ENCODE data around the gene RASGRP3. TPM values are rescaled to one million over a fixed set of nuclear protein-coding genes. Genes with fewer than 3 reads are reported as not detected.

Gene RASGRP3
- total RNA-seq, 3 donors from 2014 or later, result 9.3 to 23.9 (median 13.1) TPM

GRCh38 chr2:33526132-33526531, 49.7 kb downstream of the RASGRP3 start:
- intact Hi-C loops (cut with DNase I; ENCODE audit: low total_unique reads), result no loop called here
- DNase-seq (ENCODE audit: low spot score in 2 of 2), result no peak

GRCh38 chr2:33526921-33527320, 50.5 kb downstream of the RASGRP3 start:
- Histone ChIP-seq H3K27me3 (no peaks in the 10 kb centered on the region), H3K27ac (no peak overlapping the region), H3K9me3 (no peaks in the 10 kb centered on the region), H3K4me3 (no peak overlapping the region), H3K36me3 (no peaks in the 10 kb centered on the region), H3K4me1 (no peaks in the 10 kb centered on the region)
- TF ChIP-seq POLR2AphosphoS5 (IDR thresholded peaks at IDR 0.05) (no peak), CTCF (IDR thresholded peaks at IDR 0.05) (no peak), POLR2A (IDR thresholded peaks at IDR 0.05) (no peak)
- no peak for DNase-seq (ENCODE audit: low spot score in 2 of 2)
- intact Hi-C loops (cut with DNase I; ENCODE audit: low total_unique reads), result no loop called here

More at GRCh38 chr2:33526132-33526531, 49.7 kb downstream of the RASGRP3 start:
- TF ChIP-seq POLR2AphosphoS5 (IDR thresholded peaks at IDR 0.05), result no peak
- no peak for TF ChIP-seq CTCF (IDR thresholded peaks at IDR 0.05)
- TF ChIP-seq POLR2A (IDR thresholded peaks at IDR 0.05), result no peak
- no peaks in the 10 kb centered on the region for H3K27me3 ChIP-seq
- no peaks in the 10 kb centered on the region for H3K4me1 ChIP-seq
- H3K4me3 ChIP-seq, result no peak overlapping the region
- no peak overlapping the region for H3K27ac ChIP-seq
- no peaks in the 10 kb centered on the region for H3K36me3 ChIP-seq
- H3K9me3 ChIP-seq, result no peaks in the 10 kb centered on the region

GRCh38 chr2:33528441-33528950, 52.0 kb downstream of the RASGRP3 start:
- intact Hi-C loops (cut with DNase I; ENCODE audit: low total_unique reads), result no loop called here
- H3K27ac ChIP-seq, result no peak overlapping the region
- H3K9me3 ChIP-seq, result no peaks in the 10 kb centered on the region
- no peaks in the 10 kb centered on the region for H3K36me3 ChIP-seq
- no peaks in the 10 kb centered on the region for H3K27me3 ChIP-seq
- no peak for DNase-seq (ENCODE audit: low spot score in 2 of 2)
- no peak overlapping the region for H3K4me3 ChIP-seq
- TF ChIP-seq POLR2A (IDR thresholded peaks at IDR 0.05) (no peak), POLR2AphosphoS5 (IDR thresholded peaks at IDR 0.05) (no peak), CTCF (IDR thresholded peaks at IDR 0.05) (no peak)
- H3K4me1 ChIP-seq, result no peaks in the 10 kb centered on the region

- intact Hi-C loops (cut with DNase I; ENCODE audit: low total_unique reads), result no loop called here
- H3K4me3 ChIP-seq, result no peak overlapping the region
- no peak overlapping the region for H3K27ac ChIP-seq
- H3K4me1 ChIP-seq, result no peaks in the 10 kb centered on the region
- DNase-seq (ENCODE audit: low spot score in 2 of 2), result no peak
- H3K9me3 ChIP-seq, result no peaks in the 10 kb centered on the region
- no peaks in the 10 kb centered on the region for H3K36me3 ChIP-seq
- no peaks in the 10 kb centered on the region for H3K27me3 ChIP-seq
- TF ChIP-seq POLR2AphosphoS5 (IDR thresholded peaks at IDR 0.05) (no peak), POLR2A (IDR thresholded peaks at IDR 0.05) (no peak), CTCF (IDR thresholded peaks at IDR 0.05) (no peak)
Observed at GRCh38 chr2:33529771-33530481, 53.5 kb downstream of the RASGRP3 start.

- no peaks in the 10 kb centered on the region for H3K27me3 ChIP-seq
- H3K4me3 ChIP-seq, result no peak overlapping the region
- H3K27ac ChIP-seq, result peak overlapping the region in 1 of 2 donors; percentile 7
- TF ChIP-seq POLR2AphosphoS5 (IDR thresholded peaks at IDR 0.05) (no peak), POLR2A (IDR thresholded peaks at IDR 0.05) (no peak), CTCF (IDR thresholded peaks at IDR 0.05) (no peak)
- H3K9me3 ChIP-seq, result no peaks in the 10 kb centered on the region
- DNase-seq (ENCODE audit: low spot score in 2 of 2), result no peak
- no peaks in the 10 kb centered on the region for H3K36me3 ChIP-seq
- H3K4me1 ChIP-seq, result no peaks in the 10 kb centered on the region
- intact Hi-C loops (cut with DNase I; ENCODE audit: low total_unique reads), result no loop called here
Observed at GRCh38 chr2:33530690-33531548, 54.5 kb downstream of the RASGRP3 start.
